Natural killer cell (primary cell): Measurements from ENCODE around the gene ZBED4. TPM values are rescaled to one million over a fixed set of nuclear protein-coding genes. Genes with fewer than 3 reads are reported as not detected.

ENCODE experiments used
- ATAC-seq, 3 donors: fragments of 150-1000 bp in 2 of 3; fragments of 200-7000 bp in 1 of 3; cut with Tn5 transposase; 1 replicate in 1 of 3; 2 replicates in 2 of 3; pipeline ENCODE4 v1.10.0; 2021; ENCODE audit warnings: mild to moderate bottlenecking in 2 of 3, moderate library complexity in 2 of 3
- DNase-seq, 2 donors: peaks; one replicate each; pipeline versions ENCODE4 v3.0.0 to v3.0.0-alpha.2; 2013 to 2021; ENCODE audit warnings: mixed read lengths in 1 of 2
- H3K27ac ChIP-seq: one replicate; pipeline ENCODE4 v1.5.1; 2013; ENCODE audit warnings: mild to moderate bottlenecking, low read length
- H3K27me3 ChIP-seq: one replicate; pipeline ENCODE4 v1.6.1; 2013; ENCODE audit warnings: low read length; ENCODE audit not compliant: control insufficient read depth, insufficient read depth
- H3K36me3 ChIP-seq: one replicate; pipeline ENCODE4 v1.6.1; 2013; ENCODE audit warnings: low read length; ENCODE audit not compliant: control insufficient read depth, insufficient read depth
- H3K4me1 ChIP-seq: one replicate; pipeline ENCODE4 v1.6.1; 2013; ENCODE audit warnings: low read length; ENCODE audit not compliant: control insufficient read depth, insufficient read depth
- H3K4me3 ChIP-seq: one replicate; pipeline ENCODE4 v1.5.1; 2013; ENCODE audit warnings: low read length
- H3K9me3 ChIP-seq: one replicate; pipeline ENCODE4 v1.6.1; 2013; ENCODE audit warnings: low read length; ENCODE audit not compliant: control insufficient read depth, insufficient read depth
- H3K27ac Mint-ChIP-seq, 2 donors: one replicate each; pipeline ENCODE4 v1.8.0; 2022; ENCODE audit warnings: mild to moderate bottlenecking in 2 of 2, mixed read lengths in 2 of 2, moderate library complexity in 1 of 2
- H3K27me3 Mint-ChIP-seq, 2 donors: one replicate each; pipeline ENCODE4 v1.8.0; 2022; ENCODE audit warnings: low read depth in 2 of 2, mixed read lengths in 2 of 2
- H3K36me3 Mint-ChIP-seq: one replicate; pipeline ENCODE4 v1.8.0; 2022; ENCODE audit warnings: mixed read lengths
- H3K4me1 Mint-ChIP-seq, 2 donors: one replicate each; pipeline ENCODE4 v1.8.0; 2022; ENCODE audit warnings: mixed read lengths in 2 of 2
- H3K4me3 Mint-ChIP-seq: one replicate; pipeline ENCODE4 v1.8.0; 2022; ENCODE audit warnings: mild to moderate bottlenecking, moderate library complexity, mixed read lengths
- H3K9me3 Mint-ChIP-seq, 2 donors: one replicate each; pipeline ENCODE4 v1.8.0; 2022; ENCODE audit warnings: mixed read lengths in 2 of 2
- CTCF ChIP-seq: fragments of 200-600 bp; IDR thresholded peaks from one replicate; pipeline ENCODE4 v1.8.0; 2022; ENCODE audit warnings: antibody characterized with exemption
- WGBS: methylation state at CpG from one replicate; pipeline ENCODE4 v1.1.7; 2013; ENCODE audit warnings: missing lambda C conversion rate; ENCODE audit not compliant: insufficient coverage; 5-methylcytosine and 5-hydroxymethylcytosine counted together
- intact Hi-C: fragments of 100-400 bp; cut with micrococcal nuclease; formaldehyde crosslinking; loops from one replicate; pipeline ENCODE4 v1.14.2; 2022
- total RNA-seq, 4 donors: library from RNA; stranded (reverse); fragments of 120-200 nt in 1 of 4; gene quantifications; one replicate each; pipeline versions ENCODE4 v1.2.3 to v1.2.4, GENCODE V29; 2013 to 2022

The ZBED4 gene
- total RNA-seq, 3 donors from 2014 or later (not counting 1 experiment from before 2014, with no cell fraction given), result 21.1 to 24.5 (median 22.7) TPM

- peaks cover 42 to 48% of the 10 kb centered on the region in 2 donors for H3K4me1 Mint-ChIP-seq
- 81% methylated on average over 5 of the region's 5 CpGs for WGBS
- no peak overlapping the region for H3K27ac Mint-ChIP-seq
Measured at GRCh38 chr22:49862496-49862776, 8.8 kb downstream of the ZBED4 start.

GRCh38 chr22:49863931-49864330, 10.3 kb downstream of the ZBED4 start:
- Mint-ChIP-seq H3K4me1 (peaks cover 55 to 56% of the 10 kb centered on the region in 2 donors), H3K4me3 (no peak overlapping the region), H3K9me3 (no peaks in the 10 kb centered on the region), H3K27ac (peak overlapping the region; percentile 37 to 49), H3K27me3 (no peaks in the 10 kb centered on the region), H3K36me3 (no peaks in the 10 kb centered on the region)
- no peaks in the 10 kb centered on the region for H3K9me3 ChIP-seq
- peaks cover 31% of the 10 kb centered on the region for H3K4me1 ChIP-seq
- ATAC-seq, result no peak
- H3K27ac ChIP-seq, result no peak overlapping the region
- H3K36me3 ChIP-seq, result no peaks in the 10 kb centered on the region
- intact Hi-C loops, result no loop called here
- DNase-seq, result peak in 1 of 2 donors; percentile 23
- WGBS, result 51% methylated on average over 6 of the region's 7 CpGs
- H3K4me3 ChIP-seq, result no peak overlapping the region
- TF ChIP-seq CTCF, result no peak
- no peaks in the 10 kb centered on the region for H3K27me3 ChIP-seq

More at GRCh38 chr22:49862496-49862776, 8.8 kb downstream of the ZBED4 start:
- Histone ChIP-seq H3K9me3 (no peaks in the 10 kb centered on the region), H3K36me3 (no peaks in the 10 kb centered on the region), H3K27ac (no peak overlapping the region), H3K4me1 (peaks cover 16% of the 10 kb centered on the region), H3K27me3 (no peaks in the 10 kb centered on the region), H3K4me3 (no peak overlapping the region)
- no peaks in the 10 kb centered on the region for H3K9me3 Mint-ChIP-seq
- H3K27me3 Mint-ChIP-seq, result no peaks in the 10 kb centered on the region
- TF ChIP-seq CTCF, result no peak
- no peak overlapping the region for H3K4me3 Mint-ChIP-seq
- ATAC-seq (peak in 1 of 3 donors; percentile 35), DNase-seq (no peak)
- no peaks in the 10 kb centered on the region for H3K36me3 Mint-ChIP-seq
- intact Hi-C loops, result no loop called here

GRCh38 chr22:49865156-49865555, 11.5 kb downstream of the ZBED4 start:
- H3K36me3 Mint-ChIP-seq, result no peaks in the 10 kb centered on the region
- no peak for DNase-seq
- no peaks in the 10 kb centered on the region for H3K27me3 Mint-ChIP-seq
- Histone ChIP-seq H3K4me3 (no peak overlapping the region), H3K9me3 (peaks cover 4% of the 10 kb centered on the region), H3K4me1 (peaks cover 43% of the 10 kb centered on the region), H3K27me3 (no peaks in the 10 kb centered on the region), H3K27ac (no peak overlapping the region), H3K36me3 (no peaks in the 10 kb centered on the region)
- intact Hi-C loops, result no loop called here
- WGBS, result 94% methylated on average over 17 of the region's 17 CpGs
- H3K4me3 Mint-ChIP-seq, result no peak overlapping the region
- ATAC-seq, result no peak
- H3K27ac Mint-ChIP-seq, result no peak overlapping the region
- TF ChIP-seq CTCF, result no peak
- peaks cover 0 to 2% of the 10 kb centered on the region in 2 donors for H3K9me3 Mint-ChIP-seq
- H3K4me1 Mint-ChIP-seq, result peaks cover 63 to 64% of the 10 kb centered on the region in 2 donors

GRCh38 chr22:49866134-49866533, 12.5 kb downstream of the ZBED4 start:
- peak overlapping the region; percentile 38 for H3K4me3 Mint-ChIP-seq
- peaks cover 70 to 72% of the 10 kb centered on the region in 2 donors for H3K4me1 Mint-ChIP-seq
- peak overlapping the region in 1 of 2 donors; percentile 84 for H3K27ac Mint-ChIP-seq
- no CpG with 5 or more reads among the region's 2 CpGs for WGBS
- H3K4me3 ChIP-seq, result no peak overlapping the region
- H3K27ac ChIP-seq, result no peak overlapping the region
- H3K27me3 ChIP-seq, result no peaks in the 10 kb centered on the region
- intact Hi-C loops, result no loop called here
- no peaks in the 10 kb centered on the region for H3K27me3 Mint-ChIP-seq
- TF ChIP-seq CTCF, result no peak
- DNase-seq (no peak), ATAC-seq (no peak)
- no peaks in the 10 kb centered on the region for H3K36me3 ChIP-seq
- H3K4me1 ChIP-seq, result peaks cover 51% of the 10 kb centered on the region
- peaks cover 4% of the 10 kb centered on the region for H3K9me3 ChIP-seq
- H3K36me3 Mint-ChIP-seq, result no peaks in the 10 kb centered on the region
- peaks cover 0 to 2% of the 10 kb centered on the region in 2 donors for H3K9me3 Mint-ChIP-seq
